ENCODE results near the gene BCL6B. TPM values are rescaled to one million over a fixed set of nuclear protein-coding genes. Genes with fewer than 3 reads are reported as not detected.

Gene BCL6B
- total RNA-seq, 1 experiment from 2014 or later: 0.58 TPM

DNA sequence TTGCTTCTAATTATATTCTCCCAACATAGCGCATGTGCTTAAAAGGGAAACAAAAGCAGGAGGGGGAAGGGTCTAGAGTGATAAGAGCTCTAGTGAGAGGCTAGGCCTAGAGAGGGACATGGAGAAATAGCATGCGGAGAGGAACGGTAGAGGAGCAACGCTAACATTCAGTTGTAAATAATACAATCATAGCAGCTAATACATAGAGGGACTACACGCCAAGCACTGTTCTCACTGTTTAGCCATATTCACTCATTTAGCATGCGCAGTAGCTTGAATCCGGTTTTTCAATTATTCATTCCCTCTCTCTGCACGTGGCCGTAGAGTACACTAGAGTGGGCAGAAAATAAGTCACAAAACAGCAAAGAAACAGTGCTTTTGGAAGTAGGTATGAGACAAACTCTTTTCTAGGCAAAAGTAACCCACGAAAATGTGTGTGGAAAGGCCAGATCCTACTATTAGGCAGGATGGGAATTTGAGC lies 28.7 kb upstream of the BCL6B start:
- Histone ChIP-seq H3K9me3 (ENCODE audit: low read depth, low read length, poor library complexity, severe bottlenecking) (no peaks in the 10 kb centered on the region), H3K4me1 (ENCODE audit: insufficient read depth, low read length, poor library complexity, severe bottlenecking) (no peaks in the 10 kb centered on the region), H3K27ac (ENCODE audit: low read depth, low read length, poor library complexity, severe bottlenecking) (no peak overlapping the region), H3K27me3 (replicated peaks; ENCODE audit: insufficient read depth, low read depth, low read length, poor library complexity) (no peaks in the 10 kb centered on the region), H3K4me3 (ENCODE audit: low read depth, low read length, poor library complexity, severe bottlenecking) (no peak overlapping the region), H3K36me3 (ENCODE audit: insufficient read depth, low read length, poor library complexity, severe bottlenecking) (peaks cover 2% of the 10 kb centered on the region)
- no TSS peak for BruUV-seq (replicated peaks)
- TF ChIP-seq CTCF (conservative IDR thresholded peaks at IDR 0.05; ENCODE audit: low read depth, low read length) (no peak), EZH2 (IDR thresholded peaks at IDR 0.05; ENCODE audit: borderline replicate concordance, low read depth, low read length, poor library complexity, severe bottlenecking) (no peak)
- intact Hi-C loops (cut with micrococcal nuclease; ENCODE audit: unreplicated experiment): no loop called here
- POLR2A ChIA-PET (ENCODE audit: low non-redundant PET): no interaction called here
- no peak for DNase-seq (ENCODE audit: low spot score)
- CTCF ChIA-PET: no interaction called here

DNA sequence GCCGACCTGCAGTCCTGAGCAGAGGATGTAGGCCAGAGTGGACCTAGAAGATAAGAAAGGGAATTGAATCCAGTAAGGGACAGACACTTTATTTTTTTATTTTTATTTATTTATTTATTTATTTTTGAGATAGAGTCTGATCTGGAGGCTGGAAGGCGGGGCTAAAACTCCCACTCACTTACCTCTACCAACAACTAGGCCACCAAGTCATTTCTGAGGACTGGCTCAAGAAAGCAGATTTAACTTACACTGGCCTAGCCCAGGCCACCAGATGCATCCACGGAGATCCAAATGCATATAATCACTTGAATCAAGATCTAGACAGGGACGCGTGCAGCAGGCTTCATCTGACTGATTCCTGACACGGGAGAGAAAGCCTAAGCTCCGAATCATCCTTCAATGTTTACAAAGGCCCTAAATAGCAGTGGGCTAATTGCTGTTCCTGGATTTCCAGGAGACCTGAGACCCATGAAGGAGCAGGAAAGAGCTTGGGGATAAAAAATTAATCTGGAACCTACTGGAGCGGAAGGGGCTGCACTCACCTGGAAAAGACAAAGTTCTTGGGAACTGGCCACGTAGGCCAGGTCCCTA lies 28.1 kb upstream of the BCL6B start:
- H3K4me3 ChIP-seq (ENCODE audit: low read depth, low read length, poor library complexity, severe bottlenecking): no peak overlapping the region
- no peak overlapping the region for H3K27ac ChIP-seq (ENCODE audit: low read depth, low read length, poor library complexity, severe bottlenecking)
- ChIA-PET CTCF (no interaction called here), POLR2A (ENCODE audit: low non-redundant PET) (no interaction called here)
- H3K9me3 ChIP-seq (ENCODE audit: low read depth, low read length, poor library complexity, severe bottlenecking): no peaks in the 10 kb centered on the region
- no peaks in the 10 kb centered on the region for H3K4me1 ChIP-seq (ENCODE audit: insufficient read depth, low read length, poor library complexity, severe bottlenecking)
- intact Hi-C loops (cut with micrococcal nuclease; ENCODE audit: unreplicated experiment): no loop called here
- no TSS peak for BruUV-seq (replicated peaks)
- H3K36me3 ChIP-seq (ENCODE audit: insufficient read depth, low read length, poor library complexity, severe bottlenecking): peaks cover 2% of the 10 kb centered on the region
- TF ChIP-seq CTCF (conservative IDR thresholded peaks at IDR 0.05; ENCODE audit: low read depth, low read length): no peak
- TF ChIP-seq EZH2 (IDR thresholded peaks at IDR 0.05; ENCODE audit: borderline replicate concordance, low read depth, low read length, poor library complexity, severe bottlenecking): no peak
- no peak for DNase-seq (ENCODE audit: low spot score)
- no peaks in the 10 kb centered on the region for H3K27me3 ChIP-seq (replicated peaks; ENCODE audit: insufficient read depth, low read depth, low read length, poor library complexity)

- POLR2A ChIA-PET (ENCODE audit: low non-redundant PET): no interaction called here
These were observed 27.2 kb upstream of the BCL6B start, which contains the start of gene ALOX12 for GRCh38 chr17:6995500-6996255. Gene ALOX12, plus strand, starts transcription at chr17:6996049. Its CDS starts 69 bp downstream, at chr17:6996118.

More at GRCh38 chr17:6995500-6996255, 27.2 kb upstream of the BCL6B start, which contains the start of gene ALOX12:
- Histone ChIP-seq H3K9me3 (ENCODE audit: low read depth, low read length, poor library complexity, severe bottlenecking) (no peaks in the 10 kb centered on the region), H3K27ac (ENCODE audit: low read depth, low read length, poor library complexity, severe bottlenecking) (no peak within 1 kb of the TSS), H3K27me3 (replicated peaks; ENCODE audit: insufficient read depth, low read depth, low read length, poor library complexity) (no peaks in the 10 kb centered on the region), H3K4me3 (ENCODE audit: low read depth, low read length, poor library complexity, severe bottlenecking) (no peak within 1 kb of the TSS), H3K4me1 (ENCODE audit: insufficient read depth, low read length, poor library complexity, severe bottlenecking) (no peaks in the 10 kb centered on the region), H3K36me3 (ENCODE audit: insufficient read depth, low read length, poor library complexity, severe bottlenecking) (peaks cover 2% of the 10 kb centered on the region)
- no peak for DNase-seq (ENCODE audit: low spot score)
- no peak for TF ChIP-seq CTCF (conservative IDR thresholded peaks at IDR 0.05; ENCODE audit: low read depth, low read length)
- TF ChIP-seq EZH2 (IDR thresholded peaks at IDR 0.05; ENCODE audit: borderline replicate concordance, low read depth, low read length, poor library complexity, severe bottlenecking): no peak
- BruUV-seq (replicated peaks): no TSS peak
- intact Hi-C loops (cut with micrococcal nuclease; ENCODE audit: unreplicated experiment): no loop called here
- CTCF ChIA-PET: interaction anchor here (0.6 kb wide), 1 partner anchor 13 kb away, joined by 4 read pairs; no protein-coding TSS in a partner anchor

All from A673 (cell line).